IPS-18a (cell line): ENCODE measurements around the gene DENND1A.

Source experiments
- H3K27ac ChIP-seq: one replicate; pipeline ENCODE4 v1.5.1; 2013; ENCODE audit warnings: low read length
- H3K27me3 ChIP-seq: one replicate; pipeline ENCODE4 v1.6.1; 2013; ENCODE audit warnings: mild to moderate bottlenecking, low read length; ENCODE audit not compliant: control insufficient read depth, insufficient read depth
- H3K36me3 ChIP-seq: one replicate; pipeline ENCODE4 v1.6.1; 2013; ENCODE audit warnings: low read depth, low read length; ENCODE audit not compliant: control insufficient read depth
- H3K4me1 ChIP-seq: one replicate; pipeline ENCODE4 v1.6.1; 2013; ENCODE audit warnings: low read depth, low read length; ENCODE audit not compliant: control insufficient read depth
- H3K4me3 ChIP-seq: one replicate; pipeline ENCODE4 v1.5.1; 2013; ENCODE audit warnings: low read length
- H3K9ac ChIP-seq: one replicate; pipeline ENCODE4 v1.6.1; 2013; ENCODE audit warnings: mild to moderate bottlenecking, low read length, moderate library complexity
- H3K9me3 ChIP-seq: one replicate; pipeline ENCODE4 v1.6.1; 2013; ENCODE audit warnings: low read depth, low read length; ENCODE audit not compliant: control insufficient read depth

DENND1A gene

DNA sequence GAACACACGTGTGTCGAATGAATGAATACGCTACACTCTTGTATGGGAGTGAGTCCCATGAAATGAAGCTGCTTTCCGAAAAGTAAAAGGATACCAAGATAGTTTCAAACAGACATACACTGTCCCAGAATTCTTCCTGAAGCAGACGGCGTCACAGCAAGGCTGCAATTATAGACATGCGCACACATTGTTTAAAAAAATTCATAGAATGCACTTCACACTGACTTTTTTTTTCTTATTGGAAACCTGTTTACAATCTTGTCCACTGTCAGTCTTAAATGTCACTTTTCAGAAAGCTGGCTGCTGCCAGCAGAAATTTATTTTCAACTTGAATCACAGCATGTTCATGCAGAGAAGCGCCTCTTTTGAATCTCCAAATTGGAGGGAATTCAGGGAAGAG, 449.1 kb downstream of the DENND1A start:
- Histone ChIP-seq H3K9me3 (no peaks in the 10 kb centered on the region), H3K27ac (no peak overlapping the region), H3K9ac (no peak overlapping the region), H3K27me3 (no peaks in the 10 kb centered on the region), H3K4me3 (no peak overlapping the region), H3K4me1 (peaks cover 6% of the 10 kb centered on the region), H3K36me3 (no peaks in the 10 kb centered on the region)

DNA sequence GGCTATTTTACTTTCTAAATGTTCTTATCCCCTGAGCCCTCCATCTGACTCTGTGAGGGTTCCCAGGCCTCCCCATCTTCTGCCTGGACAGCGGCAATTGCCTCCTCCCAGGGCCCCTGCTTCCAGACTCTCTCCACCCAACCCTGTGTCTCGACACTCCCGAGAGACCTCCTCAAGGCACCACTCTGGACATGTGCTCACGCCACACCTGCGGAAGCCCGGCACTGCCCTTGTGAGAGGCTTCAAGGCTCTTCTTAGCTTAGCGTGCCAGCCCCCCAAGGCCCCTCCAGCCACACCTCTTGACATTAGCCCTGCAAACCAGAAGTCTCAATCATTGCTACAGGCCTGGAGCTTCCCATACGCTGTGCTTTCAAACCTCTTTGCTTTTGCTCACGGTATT, 449.8 kb downstream of the DENND1A start:
- H3K27me3 ChIP-seq, result no peaks in the 10 kb centered on the region
- H3K9ac ChIP-seq, result no peak overlapping the region
- no peak overlapping the region for H3K4me3 ChIP-seq
- no peak overlapping the region for H3K27ac ChIP-seq
- no peaks in the 10 kb centered on the region for H3K9me3 ChIP-seq
- no peaks in the 10 kb centered on the region for H3K36me3 ChIP-seq
- H3K4me1 ChIP-seq, result peaks cover 6% of the 10 kb centered on the region

DNA sequence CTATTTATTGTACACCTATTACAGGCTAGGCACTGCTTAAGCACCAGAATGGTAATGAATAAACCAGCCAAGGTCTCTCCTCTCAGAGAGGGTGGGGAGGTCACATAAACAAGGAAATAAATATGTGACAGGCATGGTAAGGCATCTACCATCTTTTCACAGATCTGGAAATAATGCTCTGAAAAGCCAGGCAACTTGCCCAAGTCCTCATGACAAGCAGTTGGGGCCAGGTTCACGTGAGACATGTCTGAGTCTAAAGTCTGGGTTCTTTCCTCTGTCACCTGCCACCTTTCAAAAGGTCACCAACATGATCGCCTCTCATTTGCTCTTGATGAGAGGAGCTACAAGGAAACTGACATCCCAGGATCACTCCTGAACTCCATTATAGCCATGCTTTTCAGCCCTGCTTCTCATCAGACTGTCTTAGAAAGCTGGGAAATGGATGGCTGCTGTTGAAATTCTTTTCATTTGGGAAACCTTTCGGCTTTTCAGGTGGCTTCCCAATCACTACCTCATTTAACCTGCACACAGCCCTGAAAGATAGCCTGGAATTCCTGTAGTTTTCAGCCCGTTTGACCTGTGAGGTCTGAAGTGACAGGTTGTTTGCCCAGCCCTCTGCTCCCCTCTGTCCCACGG, 450.8 kb downstream of the DENND1A start:
- H3K27ac ChIP-seq, result no peak overlapping the region
- peaks cover 6% of the 10 kb centered on the region for H3K4me1 ChIP-seq
- no peak overlapping the region for H3K4me3 ChIP-seq
- H3K9me3 ChIP-seq, result no peaks in the 10 kb centered on the region
- no peaks in the 10 kb centered on the region for H3K36me3 ChIP-seq
- H3K27me3 ChIP-seq, result no peaks in the 10 kb centered on the region
- no peak overlapping the region for H3K9ac ChIP-seq

DNA sequence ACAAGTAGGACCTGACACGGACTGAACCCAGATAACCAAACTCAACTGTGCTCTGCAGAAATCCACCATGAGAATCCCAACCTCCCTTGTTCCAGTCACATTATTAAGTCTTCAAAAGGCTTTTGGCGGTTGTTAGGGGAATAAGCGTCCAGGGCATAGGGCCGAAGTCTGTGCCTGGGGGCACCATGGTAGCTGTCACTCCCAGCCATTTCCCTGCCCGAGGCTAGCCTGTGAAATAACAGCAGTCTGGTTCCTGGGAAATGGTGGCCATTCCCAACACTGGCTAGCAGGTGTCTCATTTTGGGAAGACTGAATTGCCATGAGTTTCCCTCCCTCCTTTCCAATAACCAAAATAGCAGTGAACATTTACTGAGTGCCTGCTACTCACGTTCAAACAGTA, 451.8 kb downstream of the DENND1A start:
- H3K27me3 ChIP-seq, result no peaks in the 10 kb centered on the region
- peaks cover 6% of the 10 kb centered on the region for H3K4me1 ChIP-seq
- H3K9me3 ChIP-seq, result no peaks in the 10 kb centered on the region
- H3K4me3 ChIP-seq, result no peak overlapping the region
- H3K9ac ChIP-seq, result no peak overlapping the region
- no peak overlapping the region for H3K27ac ChIP-seq
- H3K36me3 ChIP-seq, result no peaks in the 10 kb centered on the region

DNA sequence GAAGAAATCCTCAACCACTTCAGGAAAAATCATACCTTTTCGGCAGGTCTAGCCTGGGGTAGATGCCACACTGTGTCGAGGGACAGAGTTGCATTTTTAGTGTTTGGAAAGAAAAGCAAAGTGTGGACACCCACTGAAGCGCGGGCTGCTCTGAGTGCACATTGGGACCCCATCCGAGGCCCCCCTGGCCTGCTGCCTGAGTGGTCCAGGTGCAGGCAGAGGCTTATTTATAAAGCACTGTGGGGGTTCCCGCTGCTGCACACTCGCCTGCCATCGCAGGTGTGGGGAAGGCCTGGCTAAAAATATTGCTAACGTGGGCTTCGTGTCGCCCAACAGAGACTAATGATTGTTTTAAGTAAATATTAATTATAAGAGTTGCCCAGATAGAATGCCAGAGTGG, 454.5 kb downstream of the DENND1A start:
- Histone ChIP-seq H3K27me3 (no peaks in the 10 kb centered on the region), H3K4me1 (no peaks in the 10 kb centered on the region), H3K9me3 (no peaks in the 10 kb centered on the region), H3K36me3 (no peaks in the 10 kb centered on the region), H3K27ac (no peak overlapping the region), H3K4me3 (no peak overlapping the region), H3K9ac (no peak overlapping the region)

DNA sequence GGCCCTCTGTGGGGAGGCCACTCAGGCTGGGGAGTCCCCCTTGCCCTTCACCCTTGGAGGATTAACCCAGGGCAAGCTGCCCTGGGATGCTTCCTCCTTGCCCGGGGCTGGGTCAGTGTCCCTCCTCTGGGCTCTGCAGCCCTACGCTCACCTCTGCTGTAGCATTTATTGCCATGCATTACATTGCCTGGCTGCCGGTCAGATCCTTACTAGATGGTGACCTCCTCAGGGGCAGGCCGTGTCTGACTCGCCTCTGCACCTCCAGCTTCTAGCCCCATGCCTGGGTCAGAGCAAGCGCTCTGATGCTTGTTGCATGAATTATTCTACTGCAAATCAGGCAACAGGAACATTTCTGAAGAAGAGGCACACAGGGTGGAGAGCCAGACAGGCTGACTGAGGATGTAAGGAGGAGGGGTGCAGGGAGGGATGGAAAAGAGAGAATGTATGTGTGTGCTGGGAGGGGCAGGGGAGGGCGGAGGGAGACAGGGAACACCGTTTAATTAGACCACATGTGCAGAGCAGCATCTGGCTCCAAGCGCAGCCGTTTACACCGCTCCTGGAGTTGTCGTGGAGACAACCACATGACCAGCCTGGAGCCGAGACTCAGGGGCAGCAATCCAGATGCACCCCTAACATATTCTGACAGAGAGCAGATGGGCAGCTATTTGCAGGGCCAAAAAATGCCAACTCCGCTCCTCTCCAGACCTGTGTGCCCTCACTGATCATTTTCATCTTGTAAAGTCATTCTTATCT, 456.9 kb downstream of the DENND1A start:
- H3K4me1 ChIP-seq, result no peaks in the 10 kb centered on the region

DNA sequence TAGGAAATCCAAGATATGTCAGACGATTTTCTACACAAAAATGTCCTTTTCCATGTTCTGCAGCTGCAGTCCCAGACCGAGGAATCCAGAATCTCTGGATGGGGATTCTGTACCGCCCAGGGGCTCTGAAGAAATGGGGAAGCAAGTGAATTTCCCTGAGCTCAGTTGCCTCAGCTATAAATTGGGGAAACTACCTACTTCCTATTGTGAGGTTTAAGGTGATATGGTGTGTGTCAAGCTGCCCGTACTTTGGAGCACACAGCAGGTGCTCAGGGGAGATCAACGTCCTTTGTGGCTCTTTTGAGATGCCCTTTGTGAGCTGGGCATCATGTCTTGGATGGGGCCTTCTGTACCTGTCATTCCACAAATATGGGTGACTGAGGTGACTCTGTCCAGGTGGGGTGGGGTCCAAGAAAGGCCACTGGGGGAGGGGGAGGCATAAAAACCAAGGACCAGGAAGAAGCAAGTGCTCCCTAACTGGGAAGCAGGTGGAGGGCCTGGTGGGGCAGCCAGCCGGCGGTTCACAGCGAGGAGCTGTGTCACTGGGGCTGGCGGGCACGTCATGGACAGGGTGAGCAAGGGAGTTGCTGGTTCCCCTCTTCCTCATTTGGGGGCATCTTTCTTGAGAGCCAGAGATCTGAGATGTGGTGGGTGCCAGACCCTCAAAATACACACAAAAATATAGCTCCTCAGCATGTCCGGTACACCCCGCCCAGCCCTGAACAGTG, 457.9 kb downstream of the DENND1A start:
- Histone ChIP-seq H3K27me3 (no peaks in the 10 kb centered on the region), H3K4me1 (no peaks in the 10 kb centered on the region), H3K9me3 (no peaks in the 10 kb centered on the region), H3K4me3 (no peak overlapping the region), H3K36me3 (no peaks in the 10 kb centered on the region), H3K27ac (no peak overlapping the region), H3K9ac (no peak overlapping the region)

More for the DNA sequence above, 456.9 kb downstream of the DENND1A start:
- Histone ChIP-seq H3K9ac (no peak overlapping the region), H3K27ac (no peak overlapping the region), H3K9me3 (no peaks in the 10 kb centered on the region), H3K36me3 (no peaks in the 10 kb centered on the region), H3K4me3 (no peak overlapping the region), H3K27me3 (no peaks in the 10 kb centered on the region)

DNA sequence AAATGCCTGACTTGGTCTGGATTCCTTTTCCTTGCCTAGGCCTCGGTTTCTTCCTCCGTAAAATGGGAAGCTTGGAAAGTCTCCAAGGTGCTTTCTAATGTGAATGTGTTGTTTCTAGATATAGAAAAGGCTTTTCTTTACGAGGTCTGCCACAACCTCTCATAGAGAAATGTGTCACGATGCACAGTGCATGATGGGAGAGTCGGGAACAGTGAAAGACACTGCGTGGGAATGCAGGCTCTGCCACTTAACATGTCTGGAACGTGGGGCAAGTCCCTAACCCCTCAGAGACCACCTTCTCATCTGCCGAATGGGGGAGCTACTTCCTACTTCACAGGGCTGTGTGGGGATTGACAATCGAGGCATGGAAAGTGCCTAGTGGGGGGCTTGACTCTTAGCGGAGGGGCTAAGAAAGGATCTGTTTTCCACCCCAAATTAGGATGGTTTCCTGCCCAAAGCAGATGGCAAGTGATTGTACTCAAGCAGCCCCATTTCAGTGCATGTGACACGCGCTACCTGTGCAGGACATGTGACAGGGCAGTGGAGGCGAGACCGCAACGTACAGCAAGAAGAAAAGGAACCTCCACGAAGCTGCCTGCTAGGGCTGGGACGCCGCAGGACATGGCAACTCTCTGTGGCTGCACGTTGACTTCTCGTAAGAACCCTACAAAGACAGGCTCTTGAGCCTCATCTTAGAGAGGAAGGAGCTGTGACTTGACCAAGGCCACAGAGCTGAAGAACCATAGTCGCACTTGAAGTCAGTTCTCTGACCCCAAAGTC, 458.7 kb downstream of the DENND1A start:
- Histone ChIP-seq H3K4me1 (no peaks in the 10 kb centered on the region), H3K9me3 (no peaks in the 10 kb centered on the region), H3K9ac (no peak overlapping the region), H3K27ac (no peak overlapping the region), H3K27me3 (no peaks in the 10 kb centered on the region), H3K4me3 (no peak overlapping the region), H3K36me3 (no peaks in the 10 kb centered on the region)

DNA sequence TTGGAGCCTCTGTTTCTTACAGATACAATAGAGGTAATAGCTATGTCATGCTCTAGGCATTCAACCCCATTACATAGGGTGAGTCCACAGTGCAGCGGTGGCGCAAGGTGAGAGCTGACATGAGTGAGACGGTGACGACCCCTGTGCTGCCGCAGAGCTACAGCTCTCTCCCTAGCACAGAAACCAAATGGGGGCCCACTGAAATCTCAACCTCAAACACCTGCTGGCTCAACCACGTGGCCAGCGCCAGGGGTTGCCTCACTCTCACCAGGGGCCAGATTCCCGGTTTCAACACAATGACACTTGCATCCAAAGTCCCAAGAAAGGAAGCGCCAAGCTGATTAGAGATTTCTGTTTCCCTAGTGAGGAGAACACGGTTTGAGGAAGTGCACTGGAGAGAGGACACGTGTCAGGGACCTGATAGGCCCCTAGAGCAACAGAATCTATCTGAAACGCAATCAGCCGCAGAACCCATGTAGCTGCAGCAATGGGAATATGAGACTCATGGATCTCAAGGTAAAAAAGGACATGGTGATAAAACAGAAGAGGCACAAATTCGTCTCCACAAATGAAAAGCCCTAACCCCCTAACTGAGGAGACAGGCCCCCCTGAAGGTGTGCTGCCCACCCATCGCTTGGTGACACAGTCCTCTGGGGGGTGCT, 459.7 kb downstream of the DENND1A start:
- Histone ChIP-seq H3K27ac (no peak overlapping the region), H3K4me3 (no peak overlapping the region), H3K27me3 (no peaks in the 10 kb centered on the region), H3K4me1 (no peaks in the 10 kb centered on the region), H3K9me3 (no peaks in the 10 kb centered on the region), H3K9ac (no peak overlapping the region), H3K36me3 (no peaks in the 10 kb centered on the region)

DNA sequence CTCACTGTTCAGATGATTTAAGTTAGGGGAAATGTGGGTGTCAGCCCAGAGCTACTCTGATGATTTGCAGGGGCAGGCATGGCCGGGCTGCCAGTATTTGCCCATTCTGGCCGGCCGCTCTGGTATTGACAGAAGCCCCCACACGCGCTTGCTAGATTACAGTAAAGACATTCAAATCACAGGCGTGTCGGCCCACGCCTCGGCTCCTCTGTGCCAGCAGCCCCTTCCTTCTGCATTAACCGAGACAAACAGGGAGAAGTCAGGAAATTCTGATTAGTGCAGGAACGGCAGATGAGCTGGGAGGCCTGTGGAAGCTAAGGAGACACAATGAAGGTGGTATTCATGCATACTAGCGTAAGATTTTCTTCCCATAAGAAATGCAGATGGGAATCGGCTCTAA, 460.6 kb downstream of the DENND1A start:
- Histone ChIP-seq H3K4me3 (no peak overlapping the region), H3K27ac (no peak overlapping the region), H3K36me3 (no peaks in the 10 kb centered on the region), H3K4me1 (no peaks in the 10 kb centered on the region), H3K27me3 (no peaks in the 10 kb centered on the region), H3K9ac (no peak overlapping the region), H3K9me3 (no peaks in the 10 kb centered on the region)

DNA sequence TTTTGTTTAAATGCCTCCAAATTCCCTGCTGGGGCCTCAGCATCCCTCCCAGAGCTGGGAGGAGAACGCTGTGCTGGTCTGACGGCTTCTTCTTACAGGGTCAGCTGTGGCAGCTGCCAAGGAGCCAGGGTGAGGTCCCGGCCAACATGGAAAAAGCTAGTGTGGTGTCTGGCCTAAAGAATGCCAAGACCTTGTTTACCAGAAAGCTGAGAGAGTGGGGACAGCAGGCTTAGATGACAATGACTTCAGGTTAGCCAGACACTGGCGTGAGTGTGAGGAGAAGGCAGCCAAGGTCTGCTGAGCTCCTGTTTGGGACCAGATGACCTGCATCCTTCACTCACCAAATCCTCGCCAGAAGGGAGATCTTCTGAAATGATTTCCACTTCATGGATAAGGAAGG, 461.4 kb downstream of the DENND1A start:
- H3K27me3 ChIP-seq, result no peaks in the 10 kb centered on the region
- no peaks in the 10 kb centered on the region for H3K4me1 ChIP-seq
- no peak overlapping the region for H3K4me3 ChIP-seq
- no peaks in the 10 kb centered on the region for H3K36me3 ChIP-seq
- no peak overlapping the region for H3K9ac ChIP-seq
- no peak overlapping the region for H3K27ac ChIP-seq
- no peaks in the 10 kb centered on the region for H3K9me3 ChIP-seq
